Kidney epithelial cell (primary cell): ENCODE results near the gene RALGAPB. TPM values are rescaled to one million over a fixed set of nuclear protein-coding genes. Genes with fewer than 3 reads are reported as not detected.
A peak's percentile ranks its signal among the peaks of the same experiment; 100 is the strongest.
"Not testable (repeated sequence)": the region's sequence is repeated elsewhere in the genome, so short reads cannot be mapped to it uniquely, and the experiment has no call there.

Source experiments
- DNase-seq: peaks from one replicate; pipeline ENCODE4 v3.0.0-alpha.2; 2010; ENCODE audit warnings: low read depth
- H3K27me3 ChIP-seq: 2 replicates; pipeline ENCODE4 v1.6.0; 2011; ENCODE audit warnings: low read length; ENCODE audit not compliant: control insufficient read depth, insufficient read depth
- H3K36me3 ChIP-seq: 2 replicates; pipeline ENCODE4 v1.5.1; 2011; ENCODE audit warnings: low read length; ENCODE audit not compliant: control insufficient read depth, insufficient read depth
- H3K4me3 ChIP-seq: 2 replicates; pipeline ENCODE4 v1.5.1; 2011; ENCODE audit warnings: low read depth, mild to moderate bottlenecking, control low read depth, low read length
- total RNA-seq: library from RNA; depleted of rRNA; stranded (reverse); fragments of >200 nt; gene quantifications from 2 replicates; pipeline ENCODE4 v1.2.3, GENCODE V29; 2015
- TF ChIP-seq, protein P1 (sequence below): IDR thresholded peaks from 2 replicates; pipeline ENCODE4 v1.5.1; 2011; ENCODE audit warnings: mild to moderate bottlenecking, moderate library complexity, low read length, control low read depth, inconsistent platforms; ENCODE audit not compliant: insufficient read depth, poor library complexity, severe bottlenecking

Gene RALGAPB
- total RNA-seq, 1 donor from 2014 or later, result 35.1 TPM

DNA sequence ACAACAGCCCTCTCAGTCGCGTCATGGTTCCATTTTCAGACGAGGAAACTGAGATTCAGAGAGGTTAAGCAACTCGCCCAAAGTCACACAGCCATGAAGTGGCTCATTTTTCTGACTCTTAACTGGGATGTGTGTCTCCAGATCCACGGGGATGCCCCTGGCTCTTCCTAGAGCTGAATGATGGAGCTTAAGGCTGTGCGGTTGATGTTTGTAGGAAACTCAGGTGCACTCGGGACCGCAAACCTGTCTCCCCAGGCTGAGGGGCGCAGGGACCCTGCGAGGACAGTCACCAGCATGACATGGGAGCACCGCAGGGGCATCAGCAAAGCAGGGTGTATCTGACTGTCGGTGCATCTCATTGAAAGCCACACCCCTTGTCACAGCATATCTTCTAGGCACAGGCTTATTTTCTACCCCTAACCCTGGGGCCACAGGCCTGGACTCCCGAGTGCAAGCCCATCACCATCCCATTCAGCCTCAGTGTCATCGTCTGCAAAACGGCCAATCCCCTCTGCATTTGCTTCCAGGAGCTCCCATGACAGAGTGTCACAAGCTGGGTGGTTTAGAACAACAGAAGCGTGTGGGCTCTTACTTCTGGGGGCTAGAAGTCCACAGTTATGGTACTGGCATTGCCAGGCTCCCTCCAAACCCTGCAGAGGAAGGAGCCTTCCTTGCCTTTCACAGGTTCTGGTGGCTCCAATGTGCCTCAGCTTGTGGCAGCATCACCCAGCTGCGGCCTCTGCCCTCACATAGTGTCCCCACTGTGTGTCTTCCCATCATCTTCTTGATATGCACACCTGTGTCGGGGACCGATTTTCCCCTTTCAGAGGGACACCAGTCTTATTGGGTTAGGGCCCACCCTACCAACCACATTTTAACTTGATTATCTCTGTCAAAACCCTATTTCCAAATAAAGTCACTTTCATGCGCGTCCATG is 119.1 kb downstream of the RALGAPB start:
- H3K4me3 ChIP-seq, result no peak overlapping the region
- H3K36me3 ChIP-seq, result no peaks in the 10 kb centered on the region
- no peak for DNase-seq
- H3K27me3 ChIP-seq, result no peaks in the 10 kb centered on the region
- TF ChIP-seq, protein P1, sequence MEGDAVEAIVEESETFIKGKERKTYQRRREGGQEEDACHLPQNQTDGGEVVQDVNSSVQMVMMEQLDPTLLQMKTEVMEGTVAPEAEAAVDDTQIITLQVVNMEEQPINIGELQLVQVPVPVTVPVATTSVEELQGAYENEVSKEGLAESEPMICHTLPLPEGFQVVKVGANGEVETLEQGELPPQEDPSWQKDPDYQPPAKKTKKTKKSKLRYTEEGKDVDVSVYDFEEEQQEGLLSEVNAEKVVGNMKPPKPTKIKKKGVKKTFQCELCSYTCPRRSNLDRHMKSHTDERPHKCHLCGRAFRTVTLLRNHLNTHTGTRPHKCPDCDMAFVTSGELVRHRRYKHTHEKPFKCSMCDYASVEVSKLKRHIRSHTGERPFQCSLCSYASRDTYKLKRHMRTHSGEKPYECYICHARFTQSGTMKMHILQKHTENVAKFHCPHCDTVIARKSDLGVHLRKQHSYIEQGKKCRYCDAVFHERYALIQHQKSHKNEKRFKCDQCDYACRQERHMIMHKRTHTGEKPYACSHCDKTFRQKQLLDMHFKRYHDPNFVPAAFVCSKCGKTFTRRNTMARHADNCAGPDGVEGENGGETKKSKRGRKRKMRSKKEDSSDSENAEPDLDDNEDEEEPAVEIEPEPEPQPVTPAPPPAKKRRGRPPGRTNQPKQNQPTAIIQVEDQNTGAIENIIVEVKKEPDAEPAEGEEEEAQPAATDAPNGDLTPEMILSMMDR, result no peak

DNA sequence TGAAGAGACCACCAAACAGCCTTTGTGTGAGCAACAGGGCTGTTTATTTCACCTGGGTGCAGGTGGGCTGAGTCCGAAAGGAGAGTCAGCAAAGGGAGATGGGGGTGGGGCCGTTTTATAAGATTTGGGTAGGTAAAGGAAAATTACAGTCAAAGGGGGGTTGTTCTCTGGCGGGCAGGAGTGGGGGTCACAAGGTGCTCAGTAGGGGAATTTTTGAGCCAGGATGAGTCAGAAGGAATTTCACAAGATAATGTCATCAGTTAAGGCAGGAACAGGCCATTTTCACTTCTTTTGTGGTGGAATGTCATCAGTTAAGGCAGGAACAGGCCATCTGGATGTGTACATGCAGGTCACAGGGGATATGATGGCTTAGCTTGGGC is 119.8 kb downstream of the RALGAPB start:
- not testable (repeated sequence) for H3K27me3 ChIP-seq, DNase-seq, H3K36me3 ChIP-seq, H3K4me3 ChIP-seq

DNA sequence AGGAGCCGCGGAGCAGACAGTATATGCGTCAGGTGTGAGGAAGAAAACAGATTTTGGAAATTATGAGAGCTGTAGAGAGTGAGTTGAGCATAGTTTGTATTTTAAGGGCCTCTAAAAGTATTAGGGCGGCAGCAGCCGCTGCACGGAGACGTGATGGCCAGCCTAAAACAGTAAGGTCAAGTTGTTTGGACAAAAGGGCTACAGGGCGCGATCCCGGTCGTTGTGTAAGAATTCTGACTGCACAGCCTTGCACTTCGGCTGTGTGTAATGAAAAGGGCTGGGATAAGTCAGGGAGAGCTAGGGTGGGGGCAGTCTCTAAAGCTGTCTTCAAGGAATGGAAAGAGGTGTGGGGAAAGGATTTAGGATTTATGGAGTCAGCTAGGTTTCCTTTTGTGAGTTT is 121.6 kb downstream of the RALGAPB start:
- DNase-seq, H3K4me3 ChIP-seq, H3K36me3 ChIP-seq, H3K27me3 ChIP-seq: not testable (repeated sequence)

DNA sequence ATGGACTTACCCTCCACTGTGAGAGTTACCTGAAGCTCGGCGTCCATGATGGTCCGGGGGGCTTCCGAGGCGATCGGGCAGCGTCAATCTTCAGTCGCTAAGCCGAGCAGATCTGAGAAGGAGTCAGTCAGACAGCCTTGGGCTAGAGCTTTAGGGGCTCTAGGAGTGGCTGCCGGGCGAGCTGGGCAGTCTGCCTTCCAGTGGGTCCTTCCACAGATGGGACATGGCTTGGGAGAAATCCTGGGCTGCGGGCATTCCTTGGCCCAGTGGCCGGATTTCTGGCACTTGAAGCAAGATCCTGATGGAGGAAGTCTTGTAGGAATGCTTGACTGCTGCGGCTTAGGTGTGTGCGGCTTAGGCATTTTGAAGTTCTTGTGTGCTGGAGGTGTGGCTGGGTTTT is 123.2 kb downstream of the RALGAPB start:
- DNase-seq, H3K27me3 ChIP-seq, H3K36me3 ChIP-seq, H3K4me3 ChIP-seq: not testable (repeated sequence)

DNA sequence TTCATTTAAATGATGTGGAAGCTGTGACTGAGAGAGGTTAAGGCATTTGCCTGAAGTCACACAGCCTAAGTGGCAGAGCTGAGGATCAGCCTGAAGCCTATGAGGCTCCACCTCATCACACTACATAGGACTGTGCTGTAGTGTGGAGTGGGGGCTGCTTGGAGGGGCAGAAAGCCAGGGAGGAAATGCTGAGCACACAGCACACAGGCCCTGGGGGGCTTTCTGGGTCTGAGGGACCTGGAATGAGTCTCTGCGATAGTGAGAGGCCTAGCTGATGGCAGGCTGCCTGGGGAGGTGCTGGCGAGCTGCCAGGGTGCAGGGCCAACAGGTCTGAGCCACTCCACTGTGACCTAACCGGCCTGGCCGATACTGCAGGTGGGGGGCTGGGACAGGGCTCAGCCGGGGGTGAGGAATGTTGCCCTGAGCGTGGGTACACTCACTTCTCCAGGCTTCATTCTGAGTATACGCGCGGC is 126.8 kb downstream of the RALGAPB start:
- peak; percentile 41 for DNase-seq
- Histone ChIP-seq H3K27me3 (no peaks in the 10 kb centered on the region), H3K4me3 (no peak overlapping the region), H3K36me3 (no peaks in the 10 kb centered on the region)
- TF ChIP-seq, protein P1, result no peak

DNA sequence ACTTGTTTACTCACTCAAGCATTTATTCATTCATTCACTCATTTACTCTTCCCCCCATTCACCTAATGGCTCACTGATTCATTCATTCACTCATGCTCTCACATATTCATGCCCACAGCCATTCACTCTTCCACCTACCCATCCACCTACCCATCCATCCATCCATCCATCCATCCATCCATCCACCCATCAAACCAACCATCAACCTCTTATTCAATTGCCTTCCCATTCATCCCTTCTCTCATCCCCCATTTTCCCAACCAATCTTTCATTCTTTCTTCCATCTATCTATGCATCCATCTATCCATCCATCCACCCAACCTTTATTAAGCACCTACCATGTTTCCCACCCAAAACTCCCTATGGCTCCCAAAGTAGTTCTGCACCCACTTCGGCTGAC is 127.4 kb downstream of the RALGAPB start:
- Histone ChIP-seq H3K27me3 (no peaks in the 10 kb centered on the region), H3K36me3 (no peaks in the 10 kb centered on the region), H3K4me3 (no peak overlapping the region)
- DNase-seq, result no peak
- TF ChIP-seq, protein P1, result no peak

DNA sequence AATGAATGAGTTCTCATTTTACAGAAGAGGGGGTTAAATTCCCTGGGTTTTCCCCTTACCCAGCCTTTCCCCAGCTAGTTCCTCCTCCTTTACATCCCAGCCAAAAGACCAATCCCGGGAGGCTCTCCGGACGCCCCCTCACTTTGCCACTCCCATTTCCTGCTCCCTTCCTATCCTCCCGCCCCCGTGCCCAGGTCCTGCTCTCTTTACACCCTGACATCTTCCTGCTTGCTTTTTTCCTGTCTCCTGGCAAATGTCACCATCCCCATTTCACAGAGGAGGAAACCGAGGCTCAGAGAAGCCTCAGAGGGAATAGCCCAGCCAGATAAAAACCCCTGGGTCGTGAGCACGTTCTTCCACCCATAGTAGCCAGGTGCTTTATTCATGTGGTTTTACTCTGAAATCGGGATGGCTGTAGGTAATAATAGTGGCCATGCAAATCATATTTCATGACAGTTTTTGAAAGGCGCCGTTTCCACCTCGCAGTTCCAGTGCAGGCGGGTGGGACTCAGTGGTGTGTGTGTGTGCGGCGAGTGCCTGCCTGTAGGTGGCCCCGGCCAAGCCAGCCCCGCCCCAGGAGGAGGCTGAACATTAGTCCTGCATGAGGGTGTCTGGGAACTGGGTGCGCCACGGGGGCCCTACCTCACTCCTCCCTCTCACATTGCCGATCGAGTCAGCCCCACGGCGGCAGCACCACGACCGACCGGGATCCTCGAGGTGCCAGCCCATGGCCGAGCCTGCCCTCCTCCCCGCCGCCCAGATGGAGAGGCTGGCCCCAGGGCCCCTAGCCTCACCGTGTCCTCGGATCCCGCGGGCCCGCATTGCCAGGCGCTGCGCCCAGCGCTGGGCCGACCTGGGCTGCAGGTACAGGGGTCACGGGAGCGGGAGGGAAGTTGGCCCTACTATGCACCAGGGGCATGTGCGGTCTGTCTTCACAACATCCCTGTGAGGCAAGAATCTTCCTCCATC is 128.9 kb downstream of the RALGAPB start, which contains the start of gene ARHGAP40:
Gene ARHGAP40, plus strand, starts transcription at position 594 of the 969 bp plus-strand sequence.
- H3K4me3 ChIP-seq, result peak within 1 kb of the TSS; percentile 32
- H3K36me3 ChIP-seq, result no peaks in the 10 kb centered on the region
- H3K27me3 ChIP-seq, result no peaks in the 10 kb centered on the region
- TF ChIP-seq, protein P1, result peak; percentile 57
- no peak for DNase-seq
